GM23338 (cell line): Measurements from ENCODE around the gene SELENOF. TPM values are rescaled to one million over a fixed set of nuclear protein-coding genes. Genes with fewer than 3 reads are reported as not detected.

Experiments
- ATAC-seq: fragments of 200-7000 bp; cut with Tn5 transposase; 3 replicates; pipeline ENCODE4 v1.9.1; 2020
- DNase-seq: peaks from one replicate; pipeline ENCODE4 v3.0.0-alpha.2; 2015; ENCODE audit warnings: low spot score
- H2AFZ ChIP-seq: fragments of 200-600 bp; sonication (generic); 2 replicates; pipeline ENCODE4 v1.8.0; 2016; ENCODE audit warnings: antibody characterized with exemption, mild to moderate bottlenecking, moderate library complexity
- H3F3A ChIP-seq: fragments of 200-600 bp; sonication (generic); replicated peaks from 2 replicates; pipeline ENCODE4 v1.8.0; 2017; ENCODE audit warnings: antibody characterized with exemption, mixed run types, low read depth
- H3K27ac ChIP-seq: fragments of 200-600 bp; sonication (generic); 2 replicates; pipeline ENCODE4 v1.6.1; 2016; ENCODE audit warnings: low read depth
- H3K27me3 ChIP-seq: fragments of 200-600 bp; sonication (generic); 2 replicates; pipeline ENCODE4 v1.8.0; 2016; ENCODE audit warnings: mild to moderate bottlenecking, mixed run types, moderate library complexity; ENCODE audit not compliant: insufficient read depth
- H3K36me3 ChIP-seq: fragments of 200-600 bp; sonication (generic); 2 replicates; pipeline ENCODE4 v1.8.0; 2016; ENCODE audit warnings: mild to moderate bottlenecking; ENCODE audit not compliant: insufficient read depth
- H3K4me1 ChIP-seq: fragments of 200-600 bp; sonication (generic); 2 replicates; pipeline ENCODE4 v1.8.0; 2016; ENCODE audit warnings: mild to moderate bottlenecking, moderate library complexity; ENCODE audit not compliant: insufficient read depth
- H3K4me2 ChIP-seq: fragments of 200-600 bp; sonication (generic); 2 replicates; pipeline ENCODE4 v1.7.1; 2017; ENCODE audit warnings: mixed run types
- H3K4me3 ChIP-seq: fragments of 200-600 bp; sonication (generic); 2 replicates; pipeline ENCODE4 v1.6.1; 2016; ENCODE audit warnings: mixed run types
- H3K79me2 ChIP-seq: fragments of 200-600 bp; sonication (generic); replicated peaks from 2 replicates; pipeline ENCODE4 v1.8.0; 2017; ENCODE audit warnings: mild to moderate bottlenecking; ENCODE audit not compliant: insufficient read depth
- H3K9me2 ChIP-seq: fragments of 200-600 bp; sonication (generic); 2 replicates; pipeline ENCODE4 v1.8.0; 2017; ENCODE audit not compliant: insufficient read depth
- H4K20me1 ChIP-seq: fragments of 200-600 bp; sonication (generic); replicated peaks from 2 replicates; pipeline ENCODE4 v1.8.0; 2017; ENCODE audit warnings: mild to moderate bottlenecking; ENCODE audit not compliant: insufficient read depth
- H3K27ac Mint-ChIP-seq: 2 replicates; pipeline ENCODE4 v1.8.0; 2020; ENCODE audit warnings: inconsistent platforms, mild to moderate bottlenecking, moderate library complexity, mixed read lengths
- H3K27me3 Mint-ChIP-seq: 3 replicates; pipeline ENCODE4 v1.8.0; 2022; ENCODE audit warnings: low read depth, mild to moderate bottlenecking, moderate library complexity, mixed read lengths, inconsistent platforms; ENCODE audit not compliant: insufficient read depth, poor library complexity
- H3K36me3 Mint-ChIP-seq: 3 replicates; pipeline ENCODE4 v1.8.0; 2021; ENCODE audit warnings: low read depth, mild to moderate bottlenecking, inconsistent platforms, moderate library complexity, mixed read lengths
- H3K4me1 Mint-ChIP-seq: 3 replicates; pipeline ENCODE4 v1.8.0; 2020; ENCODE audit warnings: mild to moderate bottlenecking, inconsistent platforms, mixed read lengths
- H3K4me3 Mint-ChIP-seq: 3 replicates; pipeline ENCODE4 v1.8.0; 2021; ENCODE audit warnings: moderate library complexity, mild to moderate bottlenecking, inconsistent platforms, mixed read lengths
- H3K9me3 Mint-ChIP-seq: 3 replicates; pipeline ENCODE4 v1.8.0; 2020; ENCODE audit warnings: moderate library complexity, mild to moderate bottlenecking, inconsistent platforms, mixed read lengths
- POLR2AphosphoS5 ChIP-seq: IDR thresholded peaks from 2 replicates; pipeline ENCODE4 v1.6.1; 2016; ENCODE audit warnings: antibody characterized with exemption, low read depth
- ZNF114 ChIP-seq: fragments of 250-450 bp; sonication (Bioruptor Pico); IDR thresholded peaks from 2 replicates; pipeline ENCODE4 v1.5.0; 2020; ENCODE audit warnings: mild to moderate bottlenecking, moderate library complexity
- ZNF331 ChIP-seq: fragments of 250-450 bp; sonication (Bioruptor Pico); IDR thresholded peaks from 2 replicates; pipeline ENCODE4 v1.5.0; 2020; ENCODE audit warnings: low read depth, mild to moderate bottlenecking, moderate library complexity
- polyA plus RNA-seq: library from polyadenylated mRNA; unstranded; fragments of >200 nt; fragmentation: Nextera tagmentation; extraction: Ambion mirVana; gene quantifications from 2 replicates; pipeline ENCODE4 v1.2.1, GENCODE V29; 2016
- total RNA-seq: library from RNA; depleted of rRNA; stranded (reverse); fragments of >200 nt; shearing (Covaris generic); gene quantifications from 2 replicates; pipeline ENCODE4 v1.2.3, GENCODE V29; 2014
- TF ChIP-seq, protein P1 (sequence below): fragments of 250-450 bp; sonication (Bioruptor Pico); IDR thresholded peaks from 2 replicates; pipeline ENCODE4 v1.5.0; 2020; ENCODE audit warnings: mild to moderate bottlenecking, moderate library complexity
- TF ChIP-seq, protein P2 (sequence below), 2 experiments: fragments of 200-600 bp in 1 of 2; sonication (generic) in 1 of 2; conservative IDR thresholded peaks; 2 replicates each; pipeline versions ENCODE4 v1.5.1 to v1.6.1; 2016 to 2017; ENCODE audit warnings: antibody characterized with exemption in 2 of 2, low read depth in 2 of 2, mild to moderate bottlenecking in 2 of 2, moderate library complexity in 1 of 2

Gene SELENOF
- total and polyA plus RNA-seq, 2 experiments from 2014 or later = 113 to 142 TPM

DNA sequence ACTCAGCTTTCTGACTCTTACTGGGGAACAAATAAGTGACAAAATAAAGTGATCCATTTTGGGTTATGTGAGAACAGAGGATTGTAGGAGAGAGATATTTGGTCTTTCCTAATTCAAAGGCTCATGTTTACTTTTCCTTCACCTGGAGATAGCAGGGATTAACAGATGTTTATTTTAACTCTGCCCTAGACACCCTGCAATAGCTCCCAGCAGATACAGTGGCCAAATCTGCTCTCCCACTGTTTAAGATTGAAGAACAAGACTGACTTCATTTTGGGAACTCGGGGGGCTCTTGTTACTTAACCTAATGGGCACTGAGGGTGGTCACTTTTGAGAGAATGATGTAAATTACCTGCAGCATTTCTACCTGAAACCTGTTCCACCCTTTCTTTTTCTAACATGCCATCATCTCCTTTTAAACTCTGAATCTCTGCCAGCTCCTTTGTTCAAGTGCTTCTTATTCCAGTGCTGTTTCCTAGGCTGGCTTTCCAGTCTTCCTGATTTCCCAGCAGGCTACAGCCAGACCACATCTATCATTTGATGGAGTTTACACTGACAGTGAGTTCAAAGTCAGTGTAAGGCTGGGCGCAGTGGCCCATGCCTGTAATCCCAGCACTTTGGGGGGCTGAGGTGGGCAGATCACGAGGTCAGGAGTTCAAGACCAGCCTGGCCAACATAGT is 90.0 kb downstream of the SELENOF start:
- ATAC-seq (no peak), DNase-seq (no peak)
- no peaks in the 10 kb centered on the region for H3K79me2 ChIP-seq
- H3K4me2 ChIP-seq = no peak overlapping the region
- no peaks in the 10 kb centered on the region for H3K27me3 ChIP-seq
- no peaks in the 10 kb centered on the region for H3F3A ChIP-seq
- no peak overlapping the region for H3K4me3 Mint-ChIP-seq
- TF ChIP-seq, protein P1, sequence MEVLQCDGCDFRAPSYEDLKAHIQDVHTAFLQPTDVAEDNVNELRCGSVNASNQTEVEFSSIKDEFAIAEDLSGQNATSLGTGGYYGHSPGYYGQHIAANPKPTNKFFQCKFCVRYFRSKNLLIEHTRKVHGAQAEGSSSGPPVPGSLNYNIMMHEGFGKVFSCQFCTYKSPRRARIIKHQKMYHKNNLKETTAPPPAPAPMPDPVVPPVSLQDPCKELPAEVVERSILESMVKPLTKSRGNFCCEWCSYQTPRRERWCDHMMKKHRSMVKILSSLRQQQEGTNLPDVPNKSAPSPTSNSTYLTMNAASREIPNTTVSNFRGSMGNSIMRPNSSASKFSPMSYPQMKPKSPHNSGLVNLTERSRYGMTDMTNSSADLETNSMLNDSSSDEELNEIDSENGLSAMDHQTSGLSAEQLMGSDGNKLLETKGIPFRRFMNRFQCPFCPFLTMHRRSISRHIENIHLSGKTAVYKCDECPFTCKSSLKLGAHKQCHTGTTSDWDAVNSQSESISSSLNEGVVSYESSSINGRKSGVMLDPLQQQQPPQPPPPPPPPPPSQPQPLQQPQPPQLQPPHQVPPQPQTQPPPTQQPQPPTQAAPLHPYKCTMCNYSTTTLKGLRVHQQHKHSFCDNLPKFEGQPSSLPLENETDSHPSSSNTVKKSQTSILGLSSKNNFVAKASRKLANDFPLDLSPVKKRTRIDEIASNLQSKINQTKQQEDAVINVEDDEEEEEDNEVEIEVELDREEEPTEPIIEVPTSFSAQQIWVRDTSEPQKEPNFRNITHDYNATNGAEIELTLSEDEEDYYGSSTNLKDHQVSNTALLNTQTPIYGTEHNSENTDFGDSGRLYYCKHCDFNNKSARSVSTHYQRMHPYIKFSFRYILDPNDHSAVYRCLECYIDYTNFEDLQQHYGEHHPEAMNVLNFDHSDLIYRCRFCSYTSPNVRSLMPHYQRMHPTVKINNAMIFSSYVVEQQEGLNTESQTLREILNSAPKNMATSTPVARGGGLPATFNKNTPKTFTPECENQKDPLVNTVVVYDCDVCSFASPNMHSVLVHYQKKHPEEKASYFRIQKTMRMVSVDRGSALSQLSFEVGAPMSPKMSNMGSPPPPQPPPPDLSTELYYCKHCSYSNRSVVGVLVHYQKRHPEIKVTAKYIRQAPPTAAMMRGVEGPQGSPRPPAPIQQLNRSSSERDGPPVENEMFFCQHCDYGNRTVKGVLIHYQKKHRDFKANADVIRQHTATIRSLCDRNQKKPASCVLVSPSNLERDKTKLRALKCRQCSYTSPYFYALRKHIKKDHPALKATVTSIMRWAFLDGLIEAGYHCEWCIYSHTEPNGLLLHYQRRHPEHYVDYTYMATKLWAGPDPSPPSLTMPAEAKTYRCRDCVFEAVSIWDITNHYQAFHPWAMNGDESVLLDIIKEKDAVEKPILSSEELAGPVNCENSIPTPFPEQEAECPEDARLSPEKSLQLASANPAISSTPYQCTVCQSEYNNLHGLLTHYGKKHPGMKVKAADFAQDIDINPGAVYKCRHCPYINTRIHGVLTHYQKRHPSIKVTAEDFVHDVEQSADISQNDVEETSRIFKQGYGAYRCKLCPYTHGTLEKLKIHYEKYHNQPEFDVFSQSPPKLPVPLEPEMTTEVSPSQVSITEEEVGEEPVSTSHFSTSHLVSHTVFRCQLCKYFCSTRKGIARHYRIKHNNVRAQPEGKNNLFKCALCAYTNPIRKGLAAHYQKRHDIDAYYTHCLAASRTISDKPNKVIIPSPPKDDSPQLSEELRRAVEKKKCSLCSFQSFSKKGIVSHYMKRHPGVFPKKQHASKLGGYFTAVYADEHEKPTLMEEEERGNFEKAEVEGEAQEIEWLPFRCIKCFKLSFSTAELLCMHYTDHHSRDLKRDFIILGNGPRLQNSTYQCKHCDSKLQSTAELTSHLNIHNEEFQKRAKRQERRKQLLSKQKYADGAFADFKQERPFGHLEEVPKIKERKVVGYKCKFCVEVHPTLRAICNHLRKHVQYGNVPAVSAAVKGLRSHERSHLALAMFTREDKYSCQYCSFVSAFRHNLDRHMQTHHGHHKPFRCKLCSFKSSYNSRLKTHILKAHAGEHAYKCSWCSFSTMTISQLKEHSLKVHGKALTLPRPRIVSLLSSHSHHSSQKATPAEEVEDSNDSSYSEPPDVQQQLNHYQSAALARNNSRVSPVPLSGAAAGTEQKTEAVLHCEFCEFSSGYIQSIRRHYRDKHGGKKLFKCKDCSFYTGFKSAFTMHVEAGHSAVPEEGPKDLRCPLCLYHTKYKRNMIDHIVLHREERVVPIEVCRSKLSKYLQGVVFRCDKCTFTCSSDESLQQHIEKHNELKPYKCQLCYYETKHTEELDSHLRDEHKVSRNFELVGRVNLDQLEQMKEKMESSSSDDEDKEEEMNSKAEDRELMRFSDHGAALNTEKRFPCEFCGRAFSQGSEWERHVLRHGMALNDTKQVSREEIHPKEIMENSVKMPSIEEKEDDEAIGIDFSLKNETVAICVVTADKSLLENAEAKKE = no peak
- TF ChIP-seq POLR2AphosphoS5 = no peak
- TF ChIP-seq, protein P2, sequence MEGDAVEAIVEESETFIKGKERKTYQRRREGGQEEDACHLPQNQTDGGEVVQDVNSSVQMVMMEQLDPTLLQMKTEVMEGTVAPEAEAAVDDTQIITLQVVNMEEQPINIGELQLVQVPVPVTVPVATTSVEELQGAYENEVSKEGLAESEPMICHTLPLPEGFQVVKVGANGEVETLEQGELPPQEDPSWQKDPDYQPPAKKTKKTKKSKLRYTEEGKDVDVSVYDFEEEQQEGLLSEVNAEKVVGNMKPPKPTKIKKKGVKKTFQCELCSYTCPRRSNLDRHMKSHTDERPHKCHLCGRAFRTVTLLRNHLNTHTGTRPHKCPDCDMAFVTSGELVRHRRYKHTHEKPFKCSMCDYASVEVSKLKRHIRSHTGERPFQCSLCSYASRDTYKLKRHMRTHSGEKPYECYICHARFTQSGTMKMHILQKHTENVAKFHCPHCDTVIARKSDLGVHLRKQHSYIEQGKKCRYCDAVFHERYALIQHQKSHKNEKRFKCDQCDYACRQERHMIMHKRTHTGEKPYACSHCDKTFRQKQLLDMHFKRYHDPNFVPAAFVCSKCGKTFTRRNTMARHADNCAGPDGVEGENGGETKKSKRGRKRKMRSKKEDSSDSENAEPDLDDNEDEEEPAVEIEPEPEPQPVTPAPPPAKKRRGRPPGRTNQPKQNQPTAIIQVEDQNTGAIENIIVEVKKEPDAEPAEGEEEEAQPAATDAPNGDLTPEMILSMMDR (conservative IDR thresholded peaks at IDR 0.05; ENCODE audit: low read depth in 2 of 2) = no peak
- TF ChIP-seq ZNF331 = no peak
- TF ChIP-seq ZNF114 (CRISPR knock-in tag) = no peak
- no peaks in the 10 kb centered on the region for H3K9me2 ChIP-seq
- H2AFZ ChIP-seq = peak overlapping the region; percentile 63
- no peak overlapping the region for H3K27ac ChIP-seq
- H3K4me1 Mint-ChIP-seq = peaks cover 14% of the 10 kb centered on the region; the same call in 2 of the 3 replicates
- H3K9me3 Mint-ChIP-seq = peaks cover 9% of the 10 kb centered on the region
- no peaks in the 10 kb centered on the region for H3K36me3 ChIP-seq
- no peak overlapping the region for H3K4me3 ChIP-seq
- peaks cover 6% of the 10 kb centered on the region; the same call in 1 of the 3 replicates for H3K36me3 Mint-ChIP-seq
- no peak overlapping the region; the same call in 1 of the 2 replicates for H3K27ac Mint-ChIP-seq
- H3K4me1 ChIP-seq = no peaks in the 10 kb centered on the region
- no peaks in the 10 kb centered on the region for H4K20me1 ChIP-seq
- H3K27me3 Mint-ChIP-seq = peaks cover 9% of the 10 kb centered on the region
